Mesenchymal stem cell (in vitro differentiated cells and primary cell): ENCODE results near the gene CPHXL.

Experiments used
- DNase-seq: peaks from one replicate; pipeline ENCODE4 v3.0.0-alpha.2; 2013
- H2AFZ ChIP-seq: one replicate; pipeline ENCODE4 v1.6.1; 2013; ENCODE audit warnings: low read depth, mild to moderate bottlenecking, control low read depth, inconsistent platforms, low read length, moderate library complexity
- H2AK5ac ChIP-seq: 2 replicates; pipeline ENCODE4 v1.6.1; 2013; ENCODE audit warnings: low read length, moderate library complexity, mild to moderate bottlenecking, inconsistent platforms; ENCODE audit not compliant: severe bottlenecking
- H2BK120ac ChIP-seq: one replicate; pipeline ENCODE4 v1.6.1; 2013; ENCODE audit warnings: low read depth, mild to moderate bottlenecking, inconsistent platforms, low read length, moderate library complexity
- H2BK12ac ChIP-seq, 2 experiments: one replicate each; pipeline ENCODE4 v1.6.1; 2013; ENCODE audit warnings: inconsistent platforms in 2 of 2, low read length in 2 of 2, mild to moderate bottlenecking in 2 of 2, moderate library complexity in 2 of 2, control low read depth in 1 of 2
- H2BK15ac ChIP-seq: one replicate; pipeline ENCODE4 v1.6.1; 2013; ENCODE audit warnings: mild to moderate bottlenecking, low read depth, inconsistent platforms; ENCODE audit not compliant: poor library complexity, severe bottlenecking
- H2BK5ac ChIP-seq: 2 replicates; pipeline ENCODE4 v1.6.1; 2013; ENCODE audit warnings: low read depth, mild to moderate bottlenecking, low read length, control low read depth, inconsistent platforms; ENCODE audit not compliant: poor library complexity, severe bottlenecking
- H3K14ac ChIP-seq, 2 experiments: one replicate each; pipeline ENCODE4 v1.6.1; 2013; ENCODE audit warnings: inconsistent platforms in 2 of 2, low read length in 2 of 2, control low read depth in 1 of 2, mild to moderate bottlenecking in 1 of 2, moderate library complexity in 1 of 2
- H3K18ac ChIP-seq, 2 experiments: one replicate each; pipeline ENCODE4 v1.6.1; 2013; ENCODE audit warnings: inconsistent platforms in 2 of 2, low read length in 2 of 2, control low read depth in 1 of 2, low read depth in 1 of 2, mild to moderate bottlenecking in 1 of 2
- H3K23ac ChIP-seq, 2 experiments: one replicate each; pipeline ENCODE4 v1.6.1; 2013; ENCODE audit warnings: inconsistent platforms in 2 of 2, low read length in 2 of 2, mild to moderate bottlenecking in 2 of 2, moderate library complexity in 2 of 2, control low read depth in 1 of 2
- H3K27ac ChIP-seq: 2 replicates; pipeline ENCODE4 v1.5.1; 2013; ENCODE audit warnings: mild to moderate bottlenecking, moderate library complexity, low read length, control low read depth, inconsistent platforms; ENCODE audit not compliant: poor library complexity, severe bottlenecking
- H3K27me3 ChIP-seq, 2 experiments: 2 replicates each; pipeline versions ENCODE4 v1.6.1 to v1.7.0; 2013; ENCODE audit warnings: low read length in 2 of 2, mild to moderate bottlenecking in 2 of 2, moderate library complexity in 2 of 2, control low read depth in 1 of 2, inconsistent platforms in 1 of 2; ENCODE audit not compliant: control insufficient read depth in 1 of 2, insufficient read depth in 1 of 2
- H3K36me3 ChIP-seq, 2 experiments: 2 replicates each; pipeline versions ENCODE4 v1.6.1 to v1.7.0; 2013; ENCODE audit warnings: low read length in 2 of 2, control low read depth in 1 of 2, inconsistent platforms in 1 of 2, low read depth in 1 of 2, mild to moderate bottlenecking in 1 of 2; ENCODE audit not compliant: insufficient read depth in 2 of 2, control insufficient read depth in 1 of 2
- H3K4ac ChIP-seq, 2 experiments: one replicate each; pipeline ENCODE4 v1.6.1; 2013; ENCODE audit warnings: inconsistent platforms in 2 of 2, low read length in 2 of 2, mild to moderate bottlenecking in 2 of 2, moderate library complexity in 2 of 2, control low read depth in 1 of 2, low read depth in 1 of 2
- H3K4me1 ChIP-seq: 2 replicates; pipeline ENCODE4 v1.6.1; 2013; ENCODE audit warnings: low read depth, low read length, control low read depth; ENCODE audit not compliant: control insufficient read depth, insufficient read depth
- H3K4me2 ChIP-seq: 2 replicates; pipeline ENCODE4 v1.6.1; 2013; ENCODE audit warnings: low read length, mild to moderate bottlenecking, inconsistent platforms; ENCODE audit not compliant: poor library complexity, severe bottlenecking
- H3K4me3 ChIP-seq, 2 experiments: 2 replicates each; pipeline versions ENCODE4 v1.5.1 to v1.7.0; 2013; ENCODE audit warnings: low read length in 2 of 2, mild to moderate bottlenecking in 2 of 2, control low read depth in 1 of 2, low read depth in 1 of 2; ENCODE audit not compliant: insufficient read depth in 1 of 2
- H3K79me1 ChIP-seq: replicated peaks from 2 replicates; pipeline ENCODE4 v1.6.1; 2013; ENCODE audit warnings: mild to moderate bottlenecking, control low read depth, low read length, inconsistent platforms; ENCODE audit not compliant: poor library complexity, severe bottlenecking
- H3K9ac ChIP-seq: 2 replicates; pipeline ENCODE4 v1.7.0; 2013; ENCODE audit warnings: mild to moderate bottlenecking, low read length, moderate library complexity
- H3K9me3 ChIP-seq: 2 replicates; pipeline ENCODE4 v1.7.0; 2013; ENCODE audit warnings: mild to moderate bottlenecking, low read length; ENCODE audit not compliant: control insufficient read depth
- H4K8ac ChIP-seq: one replicate; pipeline ENCODE4 v1.6.1; 2013; ENCODE audit warnings: inconsistent platforms, mild to moderate bottlenecking, low read length, moderate library complexity
- H4K91ac ChIP-seq: one replicate; pipeline ENCODE4 v1.6.1; 2013; ENCODE audit warnings: mild to moderate bottlenecking, low read length, inconsistent platforms
- WGBS: methylation state at CpG from one replicate; pipeline ENCODE4 v1.1.7; 2013; ENCODE audit warnings: mixed read lengths; 5-methylcytosine and 5-hydroxymethylcytosine counted together

CPHXL gene

GRCh38 chr16:75745823-75746222, 19.5 kb upstream of the CPHXL start:
- H3K14ac ChIP-seq = no peak overlapping the region
- H3K27ac ChIP-seq = no peak overlapping the region
- no peak overlapping the region for H2BK15ac ChIP-seq
- H3K18ac ChIP-seq = no peak overlapping the region
- no peak overlapping the region for H3K9ac ChIP-seq
- no peak overlapping the region for H3K4me3 ChIP-seq
- no peak overlapping the region for H2BK120ac ChIP-seq
- H3K27me3 ChIP-seq = no peaks in the 10 kb centered on the region
- 70% methylated on average over 1 of the region's 1 CpG for WGBS
- H3K4me1 ChIP-seq = no peaks in the 10 kb centered on the region
- H2BK12ac ChIP-seq = no peak overlapping the region
- no peak overlapping the region for H3K4me2 ChIP-seq
- no peak overlapping the region for H4K8ac ChIP-seq
- no peak overlapping the region for H3K23ac ChIP-seq
- no peak overlapping the region for H2BK5ac ChIP-seq
- H3K4ac ChIP-seq = no peak overlapping the region
- H2AFZ ChIP-seq = no peak overlapping the region
- peak; percentile 16 for DNase-seq
- no peaks in the 10 kb centered on the region for H3K79me1 ChIP-seq
- H3K9me3 ChIP-seq = peaks cover 26% of the 10 kb centered on the region
- H2AK5ac ChIP-seq = no peak overlapping the region
- H4K91ac ChIP-seq = no peak overlapping the region
- H3K36me3 ChIP-seq = no peaks in the 10 kb centered on the region

- Histone ChIP-seq H3K36me3 (no peaks in the 10 kb centered on the region), H3K14ac (no peak overlapping the region), H3K4me3 (no peak overlapping the region), H4K8ac (no peak overlapping the region), H2BK15ac (no peak overlapping the region), H3K4ac (no peak overlapping the region), H3K9me3 (peaks cover 26% of the 10 kb centered on the region), H2BK120ac (no peak overlapping the region), H3K27me3 (no peaks in the 10 kb centered on the region), H3K4me2 (no peak overlapping the region), H2AFZ (no peak overlapping the region), H3K9ac (no peak overlapping the region), H2AK5ac (no peak overlapping the region), H3K23ac (no peak overlapping the region), H3K18ac (no peak overlapping the region), H3K27ac (no peak overlapping the region), H3K79me1 (no peaks in the 10 kb centered on the region), H3K4me1 (no peaks in the 10 kb centered on the region), H2BK12ac (no peak overlapping the region), H4K91ac (no peak overlapping the region), H2BK5ac (no peak overlapping the region)
- no peak for DNase-seq
- WGBS = 60% methylated on average over 1 of the region's 1 CpG
These were observed 19.0 kb upstream of the CPHXL start for GRCh38 chr16:75745242-75745641.

GRCh38 chr16:75742424-75743047, 16.2 kb upstream of the CPHXL start:
- Histone ChIP-seq H2BK5ac (no peak overlapping the region), H4K91ac (no peak overlapping the region), H4K8ac (no peak overlapping the region), H2BK120ac (no peak overlapping the region), H3K9ac (no peak overlapping the region), H3K79me1 (no peaks in the 10 kb centered on the region), H3K4me3 (no peak overlapping the region), H3K4ac (no peak overlapping the region), H2AFZ (no peak overlapping the region), H3K27me3 (no peaks in the 10 kb centered on the region), H3K4me2 (no peak overlapping the region), H3K27ac (no peak overlapping the region), H2AK5ac (no peak overlapping the region), H2BK12ac (no peak overlapping the region), H3K14ac (no peak overlapping the region), H3K36me3 (no peaks in the 10 kb centered on the region), H3K9me3 (peaks cover 26% of the 10 kb centered on the region), H3K4me1 (no peaks in the 10 kb centered on the region), H3K18ac (no peak overlapping the region), H3K23ac (no peak overlapping the region), H2BK15ac (no peak overlapping the region)
- DNase-seq = peak; percentile 11
- WGBS = no CpG with 5 or more reads among the region's 1 CpG

- H3K9ac ChIP-seq = peak overlapping the region; percentile 53
- peak; percentile 74 for DNase-seq
- H3K4ac ChIP-seq = no peak overlapping the region
- H3K36me3 ChIP-seq = no peaks in the 10 kb centered on the region
- H3K79me1 ChIP-seq = no peaks in the 10 kb centered on the region
- H3K14ac ChIP-seq = no peak overlapping the region
- no peak overlapping the region for H4K8ac ChIP-seq
- H3K27ac ChIP-seq = no peak overlapping the region
- H3K4me1 ChIP-seq = no peaks in the 10 kb centered on the region
- no peak overlapping the region for H2AFZ ChIP-seq
- H3K4me2 ChIP-seq = no peak overlapping the region
- H2BK5ac ChIP-seq = no peak overlapping the region
- no peak overlapping the region for H4K91ac ChIP-seq
- peak overlapping the region; percentile 72 to 94 for H3K18ac ChIP-seq
- no peaks in the 10 kb centered on the region for H3K9me3 ChIP-seq
- H3K27me3 ChIP-seq = no peaks in the 10 kb centered on the region
- peak overlapping the region in 1 of 2 experiments; percentile 10 for H2BK12ac ChIP-seq
- WGBS = 29% methylated on average over 5 of the region's 6 CpGs
- H2AK5ac ChIP-seq = no peak overlapping the region
- no peak overlapping the region for H2BK15ac ChIP-seq
- H2BK120ac ChIP-seq = no peak overlapping the region
- H3K23ac ChIP-seq = no peak overlapping the region
- peak overlapping the region in 1 of 2 experiments; percentile 62 for H3K4me3 ChIP-seq
These were observed 7.3 kb upstream of the CPHXL start for GRCh38 chr16:75733305-75734211.
